Smooth muscle cell (in vitro differentiated cells): Measurements from ENCODE around the gene POGK. TPM values are rescaled to one million over a fixed set of nuclear protein-coding genes. Genes with fewer than 3 reads are reported as not detected.
A peak's percentile ranks its signal among the peaks of the same experiment; 100 is the strongest.
"Not testable (repeated sequence)": the region's sequence is repeated elsewhere in the genome, so short reads cannot be mapped to it uniquely, and the experiment has no call there.

ENCODE experiments used
- DNase-seq: peaks from one replicate; lab custom pipeline; 2025; ENCODE audit not compliant: unreplicated experiment; lab: John Stamatoyannopoulos, UW
- H2AFZ ChIP-seq: fragments of 200-600 bp; sonication (generic); 2 replicates; pipeline ENCODE4 v1.6.0; 2016; ENCODE audit warnings: antibody characterized with exemption, low read depth, mild to moderate bottlenecking
- H3F3A ChIP-seq: fragments of 200-600 bp; sonication (generic); 2 replicates; pipeline ENCODE4 v1.6.0; 2017; ENCODE audit warnings: antibody characterized with exemption, low read depth
- H3K27ac ChIP-seq: fragments of 200-600 bp; sonication (generic); 2 replicates; pipeline ENCODE4 v1.5.1; 2016; ENCODE audit warnings: low read depth, mild to moderate bottlenecking
- H3K27me3 ChIP-seq: fragments of 200-600 bp; sonication (generic); 2 replicates; pipeline ENCODE4 v1.6.1; 2016; ENCODE audit warnings: low read depth, mild to moderate bottlenecking
- H3K36me3 ChIP-seq: fragments of 200-600 bp; sonication (generic); 2 replicates; pipeline ENCODE4 v1.5.1; 2016; ENCODE audit warnings: low read depth
- H3K4me1 ChIP-seq: fragments of 200-600 bp; sonication (generic); 2 replicates; pipeline ENCODE4 v1.5.1; 2016; ENCODE audit warnings: low read depth
- H3K4me2 ChIP-seq: fragments of 200-600 bp; sonication (generic); 2 replicates; pipeline ENCODE4 v1.6.0; 2016; ENCODE audit warnings: mild to moderate bottlenecking
- H3K4me3 ChIP-seq: fragments of 200-600 bp; sonication (generic); 2 replicates; pipeline ENCODE4 v1.5.1; 2016; ENCODE audit warnings: mild to moderate bottlenecking
- H3K79me2 ChIP-seq: fragments of 200-600 bp; sonication (generic); 2 replicates; pipeline ENCODE4 v1.6.0; 2016; ENCODE audit warnings: low read depth, mild to moderate bottlenecking
- H3K9ac ChIP-seq: fragments of 200-600 bp; sonication (generic); 2 replicates; pipeline ENCODE4 v1.6.0; 2016; ENCODE audit warnings: low read depth
- H3K9me3 ChIP-seq: fragments of 200-600 bp; sonication (generic); replicated peaks from 2 replicates; pipeline ENCODE4 v1.5.1; 2016; ENCODE audit warnings: low read depth
- H4K20me1 ChIP-seq: fragments of 200-600 bp; sonication (generic); 2 replicates; pipeline ENCODE4 v1.6.0; 2016; ENCODE audit warnings: low read depth
- WGBS: methylation state at CpG from one replicate; pipeline ENCODE4 v1.1.7; 2016; ENCODE audit warnings: low lambda C conversion rate; 5-methylcytosine and 5-hydroxymethylcytosine counted together
- polyA plus RNA-seq: library from polyadenylated mRNA; unstranded; fragments of >200 nt; fragmentation: Nextera tagmentation; extraction: Ambion mirVana; gene quantifications from 2 replicates; pipeline ENCODE4 v1.2.1, GENCODE V29; 2016
- total RNA-seq: library from RNA; depleted of rRNA; stranded (reverse); fragments of >200 nt; gene quantifications from 2 replicates; pipeline ENCODE4 v1.2.3, GENCODE V29; 2014
- TF ChIP-seq, protein P1 (sequence below): fragments of 200-600 bp; sonication (generic); IDR thresholded peaks from 2 replicates; pipeline ENCODE4 v1.5.1; 2017; ENCODE audit warnings: borderline replicate concordance, mild to moderate bottlenecking, antibody characterized with exemption; ENCODE audit not compliant: insufficient read depth, poor library complexity, severe bottlenecking

Gene POGK
- total and polyA plus RNA-seq, 2 experiments from 2014 or later: 9.7 to 23.4 TPM

DNA sequence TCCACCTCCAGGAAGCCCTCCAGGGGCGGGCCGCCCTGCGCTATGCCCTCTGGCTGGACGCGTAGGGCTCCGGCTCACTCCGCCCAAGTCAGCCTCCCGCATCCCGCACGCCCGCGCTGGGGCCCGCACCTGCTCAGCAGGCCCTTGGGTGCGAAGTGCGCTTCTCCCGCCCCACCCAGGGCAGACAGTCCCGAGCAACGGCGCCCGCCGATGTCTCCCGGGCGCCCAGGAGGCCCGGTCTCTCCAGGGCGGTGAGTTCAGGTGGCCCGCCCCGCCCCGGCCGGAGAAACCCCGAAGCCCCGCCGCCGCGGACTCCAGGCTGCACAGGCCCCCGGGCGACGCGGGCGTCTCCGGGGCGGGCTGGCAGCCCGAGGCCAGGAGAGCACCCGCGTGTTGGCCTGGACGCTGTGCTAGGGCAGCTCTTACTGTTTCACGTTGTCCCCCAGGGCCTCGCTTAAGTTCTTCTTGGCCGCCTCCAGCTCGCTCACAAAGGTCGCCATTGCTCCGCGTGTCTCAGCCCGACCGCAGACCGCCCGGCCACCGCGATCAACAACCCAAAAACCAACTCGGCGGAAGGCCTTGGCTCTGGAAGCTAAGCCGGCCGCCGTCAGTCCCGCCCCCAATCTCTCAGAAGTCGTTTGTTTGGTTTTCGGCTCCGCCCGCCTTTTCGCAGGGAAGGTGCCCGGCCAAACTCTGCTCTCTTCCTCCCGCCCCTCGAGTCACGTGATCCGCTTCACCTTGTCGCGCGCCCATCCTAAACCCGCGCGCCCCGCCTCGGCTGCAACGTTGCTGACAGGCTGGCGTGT is 36.7 kb downstream of the POGK start, which contains the start of gene TADA1:
TADA1 (minus strand) TSS at position 531 of the 806 bp plus-strand sequence; CDS start at position 500, 31 bp downstream.
- Histone ChIP-seq H2AFZ (peak within 1 kb of the TSS; percentile 89), H3F3A (no peaks in the 10 kb centered on the region), H3K4me1 (peaks cover 6% of the 10 kb centered on the region), H3K9me3 (no peaks in the 10 kb centered on the region), H4K20me1 (peaks cover 26% of the 10 kb centered on the region), H3K27me3 (no peaks in the 10 kb centered on the region), H3K27ac (peak within 1 kb of the TSS; percentile 66), H3K4me2 (peak within 1 kb of the TSS; percentile 88), H3K79me2 (peaks cover 36% of the 10 kb centered on the region), H3K9ac (peak within 1 kb of the TSS; percentile 69), H3K36me3 (no peaks in the 10 kb centered on the region), H3K4me3 (peak within 1 kb of the TSS; percentile 78)
- TF ChIP-seq, protein P1, sequence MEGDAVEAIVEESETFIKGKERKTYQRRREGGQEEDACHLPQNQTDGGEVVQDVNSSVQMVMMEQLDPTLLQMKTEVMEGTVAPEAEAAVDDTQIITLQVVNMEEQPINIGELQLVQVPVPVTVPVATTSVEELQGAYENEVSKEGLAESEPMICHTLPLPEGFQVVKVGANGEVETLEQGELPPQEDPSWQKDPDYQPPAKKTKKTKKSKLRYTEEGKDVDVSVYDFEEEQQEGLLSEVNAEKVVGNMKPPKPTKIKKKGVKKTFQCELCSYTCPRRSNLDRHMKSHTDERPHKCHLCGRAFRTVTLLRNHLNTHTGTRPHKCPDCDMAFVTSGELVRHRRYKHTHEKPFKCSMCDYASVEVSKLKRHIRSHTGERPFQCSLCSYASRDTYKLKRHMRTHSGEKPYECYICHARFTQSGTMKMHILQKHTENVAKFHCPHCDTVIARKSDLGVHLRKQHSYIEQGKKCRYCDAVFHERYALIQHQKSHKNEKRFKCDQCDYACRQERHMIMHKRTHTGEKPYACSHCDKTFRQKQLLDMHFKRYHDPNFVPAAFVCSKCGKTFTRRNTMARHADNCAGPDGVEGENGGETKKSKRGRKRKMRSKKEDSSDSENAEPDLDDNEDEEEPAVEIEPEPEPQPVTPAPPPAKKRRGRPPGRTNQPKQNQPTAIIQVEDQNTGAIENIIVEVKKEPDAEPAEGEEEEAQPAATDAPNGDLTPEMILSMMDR: no peak
- under 1% methylated on average over 82 of the region's 84 CpGs for WGBS
- peak; percentile 82 for DNase-seq

DNA sequence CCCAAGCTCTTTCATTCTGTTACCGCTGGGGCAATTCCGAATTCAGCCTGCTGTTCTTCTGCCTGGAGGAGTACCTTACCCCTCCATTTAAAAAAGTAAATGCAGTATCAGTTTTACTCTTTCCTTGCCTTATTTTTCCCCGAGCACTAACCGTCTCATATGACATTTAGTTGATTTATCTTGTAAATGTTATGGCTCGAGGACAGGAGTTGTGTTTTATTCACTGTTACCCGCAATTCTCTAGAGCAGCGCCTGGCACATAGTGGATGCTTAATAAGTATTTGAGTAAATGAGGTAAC is 37.2 kb downstream of the POGK start:
- Histone ChIP-seq H3K36me3 (no peaks in the 10 kb centered on the region), H3K79me2 (peaks cover 31% of the 10 kb centered on the region), H3K4me2 (peak overlapping the region; percentile 88), H3K27ac (peak overlapping the region; percentile 45), H3K9ac (peak overlapping the region; percentile 17), H3K4me1 (peaks cover 6% of the 10 kb centered on the region), H3K9me3 (no peaks in the 10 kb centered on the region), H4K20me1 (peaks cover 20% of the 10 kb centered on the region), H3F3A (no peaks in the 10 kb centered on the region), H3K4me3 (peak overlapping the region; percentile 78), H2AFZ (peak overlapping the region; percentile 89), H3K27me3 (no peaks in the 10 kb centered on the region)
- WGBS: 14% methylated on average over 7 of the region's 7 CpGs
- no peak for DNase-seq
- TF ChIP-seq, protein P1: no peak

DNA sequence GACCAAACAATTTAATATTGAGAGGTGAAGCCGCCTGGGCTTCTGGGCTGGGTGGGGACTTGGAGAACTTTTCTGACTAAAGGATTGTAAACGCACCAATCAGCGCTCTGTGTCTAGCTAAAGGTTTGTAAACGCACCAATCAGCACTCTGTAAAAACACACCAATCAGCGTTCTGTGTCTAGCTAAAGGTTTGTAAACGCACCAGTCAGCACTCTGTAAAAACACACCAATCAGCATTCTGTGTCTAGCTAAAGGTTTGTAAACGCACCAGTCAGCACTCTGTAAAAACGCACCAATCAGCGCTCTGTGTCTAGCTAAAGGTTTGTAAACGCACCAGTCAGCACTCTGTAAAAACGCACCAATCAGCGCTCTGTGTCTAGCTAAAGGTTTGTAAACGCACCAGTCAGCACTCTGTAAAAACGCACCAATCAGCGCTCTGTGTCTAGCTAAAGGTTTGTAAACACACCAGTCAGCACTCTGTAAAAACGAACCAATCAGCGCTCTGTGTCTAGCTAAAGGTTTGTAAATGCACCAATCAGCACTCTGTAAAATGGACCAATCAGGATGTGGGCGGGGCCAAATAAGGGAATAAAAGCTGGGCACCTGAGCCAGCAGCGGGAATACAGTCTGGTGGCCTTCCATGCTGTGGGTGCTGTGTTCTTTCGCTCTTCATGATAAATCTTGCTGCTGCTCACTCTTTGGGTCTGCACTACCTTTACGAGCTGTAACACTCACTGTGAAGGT is 39.1 kb downstream of the POGK start:
- not testable (repeated sequence) for H3K9ac ChIP-seq, H3K4me2 ChIP-seq
- WGBS: 94% methylated on average over 21 of the region's 21 CpGs

DNA sequence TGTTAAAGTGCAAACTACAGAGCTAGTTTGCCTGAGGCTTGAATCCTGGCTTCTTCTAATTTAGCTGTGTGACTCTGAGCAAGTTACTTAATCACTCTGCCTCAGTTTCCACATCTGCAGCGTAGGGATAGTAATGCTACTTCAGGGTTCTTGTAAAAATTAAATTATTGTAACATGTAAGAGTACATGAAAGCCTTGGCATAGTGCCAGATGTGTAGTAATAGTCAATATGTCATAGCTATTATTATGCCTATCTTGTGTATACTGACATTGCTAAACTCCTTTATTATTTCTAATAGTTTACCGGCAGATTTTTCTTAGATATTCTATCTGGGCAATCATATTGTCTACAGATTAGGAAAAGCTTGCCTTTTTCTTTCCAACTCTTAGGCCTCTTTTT is 43.6 kb downstream of the POGK start:
- TF ChIP-seq, protein P1: no peak
- Histone ChIP-seq H3K36me3 (no peaks in the 10 kb centered on the region), H4K20me1 (no peaks in the 10 kb centered on the region), H3K4me1 (no peaks in the 10 kb centered on the region), H2AFZ (no peak overlapping the region), H3K27me3 (peaks cover 39% of the 10 kb centered on the region), H3K9me3 (no peaks in the 10 kb centered on the region), H3K9ac (no peak overlapping the region), H3K79me2 (no peaks in the 10 kb centered on the region), H3K4me2 (no peak overlapping the region), H3F3A (no peaks in the 10 kb centered on the region), H3K27ac (no peak overlapping the region), H3K4me3 (no peak overlapping the region)
- DNase-seq: no peak
- WGBS: 62% methylated on average over 2 of the region's 2 CpGs

More for the DNA sequence above, 39.1 kb downstream of the POGK start:
- H3K27me3 ChIP-seq: peaks cover 11% of the 10 kb centered on the region
- not testable (repeated sequence) for H3K4me3 ChIP-seq, DNase-seq, H2AFZ ChIP-seq, H3K4me1 ChIP-seq, H3K27ac ChIP-seq, H4K20me1 ChIP-seq, H3K36me3 ChIP-seq, H3K9me3 ChIP-seq, H3F3A ChIP-seq
- peaks cover 22% of the 10 kb centered on the region for H3K79me2 ChIP-seq
